SK-MEL-5 (cell line): ENCODE measurements around the gene BRD7. TPM values are rescaled to one million over a fixed set of nuclear protein-coding genes. Genes with fewer than 3 reads are reported as not detected.

Experiments
- small RNA-seq, 2 experiments: library from RNA; depleted of rRNA; stranded (forward); fragments of <200 nt; gene quantifications; one replicate each; pipeline ENCODE3, GENCODE V24; 2014
- total RNA-seq: library from RNA; depleted of rRNA; stranded (reverse); fragments of >200 nt; shearing (Covaris generic); gene quantifications from 2 replicates; pipeline ENCODE4 v1.2.3, GENCODE V29; 2014; rRNA removed

BRD7 gene
- total RNA-seq, 1 experiment from 2014 or later = 57.3 TPM

Small RNA genes within 50 kb of the gene (small RNA-seq; reads per million reads assigned to genes)
- gene MIR6771 = 0 reads per million in 2 experiments

Other genes with a start within 250 kb of the BRD7 start
- 6.0 and 7.2 TPM in 2 replicates for gene TENT4B, start 215.7 kb downstream of the BRD7 start, total RNA-seq
- gene ADCY7, start 102.4 kb downstream of the BRD7 start, total RNA-seq = 4.2 and 4.4 TPM in 2 replicates
- gene NKD1, start 179.4 kb upstream of the BRD7 start, total RNA-seq = 0.72 and 0.74 TPM in 2 replicates